GM12878 (cell line): ENCODE measurements around the gene PACS2. TPM values are rescaled to one million over a fixed set of nuclear protein-coding genes. Genes with fewer than 3 reads are reported as not detected.

Experiments used
- ATAC-seq: fragments of 200-7000 bp; cut with Tn5 transposase; 3 replicates; pipeline ENCODE4 v1.9.1; 2020; ENCODE audit warnings: mild to moderate bottlenecking, moderate library complexity
- BruUV-seq: library from RNA; stranded (reverse); fragments of 400-500 nt; replicated peaks from 2 replicates; lab custom pipeline; 2021; lab: Mats Ljungman, UMichigan
- CTCF ChIA-PET: fragments of 300-600 bp; sonication (Branson Sonifier 250); formaldehyde crosslinking; extraction: SDS; loops from one replicate; lab custom pipeline; 2021; ENCODE audit warnings: inconsistent platforms; lab: Yijun Ruan, JAX
- POLR2A ChIA-PET: fragments of 350-600 bp; formaldehyde crosslinking; extraction: SDS; loops from one replicate; lab custom pipeline; 2021; ENCODE audit warnings: inconsistent platforms; lab: Charles Lee
- RAD21 ChIA-PET: fragments of 300-600 bp; sonication (Branson Sonifier 250); formaldehyde crosslinking; loops from one replicate; lab custom pipeline; 2023; ENCODE audit warnings: antibody characterized with exemption; ENCODE audit not compliant: unreplicated experiment; lab: Charles Lee
- SMC1A ChIA-PET: fragments of 300-600 bp; sonication (Branson Sonifier 250); formaldehyde crosslinking; loops from one replicate; lab custom pipeline; 2023; ENCODE audit not compliant: unreplicated experiment, uncharacterized antibody; lab: Charles Lee
- DNase-seq: peaks from one replicate; pipeline ENCODE4 v3.0.0-alpha.2; 2011; ENCODE audit warnings: low read depth, low spot score
- FAIRE-seq: peaks from 3 replicates; lab custom pipeline; 2011; peaks lifted over from hg19 to GRCh38; lab: Jason Lieb, UNC
- H2AFZ ChIP-seq: 2 replicates; pipeline ENCODE4 v1.6.0; 2011; ENCODE audit warnings: low read depth, low read length, control low read depth; ENCODE audit not compliant: control insufficient read depth
- H3K27ac ChIP-seq: 2 replicates; pipeline ENCODE4 v1.5.1; 2011; ENCODE audit warnings: control low read depth; ENCODE audit not compliant: control insufficient read depth, insufficient read depth
- H3K27me3 ChIP-seq, 2 experiments: replicated peaks in 1 of 2; 2 replicates each; pipeline versions ENCODE4 v1.6.0 to v1.6.1; 2011; ENCODE audit warnings: low read length in 1 of 2; ENCODE audit not compliant: control insufficient read depth in 2 of 2, insufficient read depth in 2 of 2
- H3K36me3 ChIP-seq, 2 experiments: 2 replicates each; pipeline ENCODE4 v1.5.1; 2011; ENCODE audit warnings: low read length in 1 of 2; ENCODE audit not compliant: control insufficient read depth in 2 of 2, insufficient read depth in 2 of 2
- H3K4me1 ChIP-seq: 2 replicates; pipeline ENCODE4 v1.6.1; 2011; ENCODE audit warnings: mild to moderate bottlenecking, low read length, moderate library complexity, mixed read lengths; ENCODE audit not compliant: control insufficient read depth, insufficient read depth
- H3K4me2 ChIP-seq: 2 replicates; pipeline ENCODE4 v1.6.0; 2011; ENCODE audit warnings: control low read depth; ENCODE audit not compliant: control insufficient read depth, insufficient read depth
- H3K4me3 ChIP-seq: fragments of 200-600 bp; sonication (generic); 2 replicates; pipeline ENCODE4 v1.5.1; 2016
- H3K79me2 ChIP-seq: 2 replicates; pipeline ENCODE4 v1.6.0; 2011; ENCODE audit warnings: low read length; ENCODE audit not compliant: control insufficient read depth, insufficient read depth
- H3K9ac ChIP-seq: 2 replicates; pipeline ENCODE4 v1.8.0; 2011; ENCODE audit warnings: low read length, control low read depth, mixed read lengths; ENCODE audit not compliant: control insufficient read depth, insufficient read depth
- H3K9me3 ChIP-seq: replicated peaks from 3 replicates; pipeline ENCODE4 v1.5.1; 2011; ENCODE audit warnings: mild to moderate bottlenecking, low read length; ENCODE audit not compliant: control insufficient read depth, insufficient read depth
- H4K20me1 ChIP-seq: 2 replicates; pipeline ENCODE4 v1.6.0; 2011; ENCODE audit not compliant: control insufficient read depth, insufficient read depth
- BCLAF1 ChIP-seq: fragments of 450-650 bp; IDR thresholded peaks from 2 replicates; pipeline ENCODE4 v1.6.1; 2017; ENCODE audit warnings: antibody characterized with exemption, mild to moderate bottlenecking, moderate library complexity
- BRCA1 ChIP-seq: IDR thresholded peaks from 2 replicates; pipeline ENCODE4 v1.6.1; 2011; ENCODE audit warnings: low read depth, low read length, improper control_type of control experiment
- HDAC6 ChIP-seq: fragments of 200-600 bp; sonication (generic); IDR thresholded peaks from one replicate; pipeline ENCODE4 v1.8.0; 2017; ENCODE audit warnings: antibody characterized with exemption; ENCODE audit not compliant: unreplicated experiment
- MXI1 ChIP-seq: fragments of 150-350 bp; IDR thresholded peaks from 2 replicates; pipeline ENCODE4 v1.6.1; 2011; ENCODE audit warnings: low read depth, mild to moderate bottlenecking, inconsistent platforms, low read length, improper control_type of control experiment
- NFXL1 ChIP-seq: fragments of 450-650 bp; IDR thresholded peaks from 2 replicates; pipeline ENCODE4 v1.6.1; 2017; ENCODE audit warnings: antibody characterized with exemption, mild to moderate bottlenecking, borderline replicate concordance
- NR2C1 ChIP-seq: fragments of 450-650 bp; IDR thresholded peaks from 2 replicates; pipeline ENCODE4 v1.6.1; 2017; ENCODE audit warnings: antibody characterized with exemption, mild to moderate bottlenecking, moderate library complexity
- RBBP5 ChIP-seq: fragments of 200-600 bp; sonication (generic); conservative IDR thresholded peaks from 2 replicates; pipeline ENCODE4 v1.6.1; 2016
- STAT3 ChIP-seq: IDR thresholded peaks from 2 replicates; pipeline ENCODE4 v1.6.1; 2011; ENCODE audit warnings: low read depth, low read length, improper control_type of control experiment
- TAF1 ChIP-seq: IDR thresholded peaks from 2 replicates; pipeline ENCODE4 v1.6.1; 2011; ENCODE audit warnings: mild to moderate bottlenecking, low read depth, low read length, borderline replicate concordance
- WRNIP1 ChIP-seq: IDR thresholded peaks from 2 replicates; pipeline ENCODE4 v1.6.1; 2011; ENCODE audit warnings: low read depth, low read length, improper control_type of control experiment, borderline replicate concordance
- ZNF24 ChIP-seq: fragments of 450-650 bp; IDR thresholded peaks from 2 replicates; pipeline ENCODE4 v1.6.1; 2017; ENCODE audit warnings: antibody characterized with exemption, mild to moderate bottlenecking
- WGBS: methylation state at CpG from one replicate; pipeline ENCODE4 v1.1.6; 2016; ENCODE audit warnings: low lambda C conversion rate; ENCODE audit not compliant: insufficient replicate concordance, insufficient coverage; ENCODE audit errors: missing lambda C conversion rate; 5-methylcytosine and 5-hydroxymethylcytosine counted together
- in situ Hi-C: fragments of 300-500 bp; cut with MboI; formaldehyde crosslinking; loops from 9 replicates; pipeline ENCODE4 v1.14.3; 2018; ENCODE audit warnings: mixed read lengths
- intact Hi-C: fragments of 100-400 bp; cut with micrococcal nuclease; formaldehyde crosslinking; loops from one replicate; pipeline ENCODE4 v1.14.2; 2022; ENCODE audit not compliant: unreplicated experiment
- polyA plus RNA-seq, 11 experiments: library from polyadenylated mRNA; depleted of rRNA in 4 of 11; unstranded in 6 of 11; stranded (reverse) in 5 of 11; fragments of >200 nt; fragmentation: Nextera tagmentation in 4 of 11; fragmentation: Illumina TruSeq in 1 of 11; extraction: Ambion mirVana in 4 of 11; extraction: Trizol in 1 of 11; gene quantifications; 1 replicate in 1 of 11; 2 replicates in 10 of 11; pipeline versions ENCODE4 v1.2.1 to v1.2.3, GENCODE V29; 2011 to 2016; ENCODE audit warnings: inconsistent platforms in 2 of 11, missing spikeins in 2 of 11, low read depth in 1 of 11
- total RNA-seq, 4 experiments: library from RNA; depleted of rRNA in 3 of 4; stranded (reverse); fragments of >200 nt in 3 of 4; fragmentation: Illumina TruSeq in 1 of 4; extraction: Trizol in 1 of 4; gene quantifications; 2 replicates each; pipeline versions ENCODE4 v1.2.1 to v1.2.3, GENCODE V29; 2013 to 2021
- TF ChIP-seq, protein P1 (sequence below): fragments of 450-650 bp; IDR thresholded peaks from 2 replicates; pipeline ENCODE4 v1.6.1; 2017; ENCODE audit warnings: mild to moderate bottlenecking, low read depth, inconsistent platforms; ENCODE audit not compliant: poor library complexity, severe bottlenecking
- TF ChIP-seq, protein P2 (sequence below): fragments of 450-650 bp; IDR thresholded peaks from 2 replicates; pipeline ENCODE4 v1.6.1; 2017; ENCODE audit warnings: mild to moderate bottlenecking

Gene PACS2
- total and polyA plus RNA-seq, 10 of the 15 experiments (the other 5 are each of a cell fraction or from before 2014, with no cell fraction given): 0.21 to 37.3 (median 9.4) TPM

DNA sequence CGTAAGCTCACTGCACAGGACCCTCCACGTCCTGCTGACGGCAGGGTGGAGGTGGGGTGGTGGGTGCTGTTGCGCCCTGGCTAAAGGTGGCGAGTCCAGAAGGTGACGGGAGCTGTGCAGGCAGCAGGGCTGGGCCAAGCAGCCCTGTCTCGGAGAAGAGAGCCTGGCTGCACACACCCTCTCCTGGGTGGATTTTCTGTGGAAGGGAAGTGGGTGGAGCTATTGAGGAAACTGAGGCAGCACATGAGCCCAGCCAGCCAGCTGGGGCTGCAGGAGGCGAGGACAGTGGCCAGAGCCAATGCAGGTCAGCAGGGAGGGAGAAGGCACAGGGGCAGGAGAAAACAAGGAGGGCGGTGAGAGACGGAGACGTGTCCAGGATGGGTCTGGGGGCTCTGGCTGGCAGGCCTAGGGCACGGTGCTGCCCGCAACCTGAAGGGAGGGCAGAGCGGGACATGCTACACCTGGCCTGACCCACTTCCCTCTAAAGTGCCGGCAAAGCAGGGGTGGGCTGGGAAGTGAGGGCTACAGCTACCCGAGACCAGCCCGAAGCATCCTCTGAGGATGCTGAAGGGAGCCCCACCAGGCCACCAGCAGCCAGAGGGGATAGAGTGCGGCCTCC, 45.7 kb upstream of the PACS2 start (continued):
- TF ChIP-seq, protein P1, sequence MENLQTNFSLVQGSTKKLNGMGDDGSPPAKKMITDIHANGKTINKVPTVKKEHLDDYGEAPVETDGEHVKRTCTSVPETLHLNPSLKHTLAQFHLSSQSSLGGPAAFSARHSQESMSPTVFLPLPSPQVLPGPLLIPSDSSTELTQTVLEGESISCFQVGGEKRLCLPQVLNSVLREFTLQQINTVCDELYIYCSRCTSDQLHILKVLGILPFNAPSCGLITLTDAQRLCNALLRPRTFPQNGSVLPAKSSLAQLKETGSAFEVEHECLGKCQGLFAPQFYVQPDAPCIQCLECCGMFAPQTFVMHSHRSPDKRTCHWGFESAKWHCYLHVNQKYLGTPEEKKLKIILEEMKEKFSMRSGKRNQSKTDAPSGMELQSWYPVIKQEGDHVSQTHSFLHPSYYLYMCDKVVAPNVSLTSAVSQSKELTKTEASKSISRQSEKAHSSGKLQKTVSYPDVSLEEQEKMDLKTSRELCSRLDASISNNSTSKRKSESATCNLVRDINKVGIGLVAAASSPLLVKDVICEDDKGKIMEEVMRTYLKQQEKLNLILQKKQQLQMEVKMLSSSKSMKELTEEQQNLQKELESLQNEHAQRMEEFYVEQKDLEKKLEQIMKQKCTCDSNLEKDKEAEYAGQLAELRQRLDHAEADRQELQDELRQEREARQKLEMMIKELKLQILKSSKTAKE: no peak
- TF ChIP-seq ZNF24 (no peak), MXI1 (no peak), TAF1 (no peak), NFXL1 (no peak), WRNIP1 (no peak)

GRCh38 chr14:105269405-105269804, 45.1 kb upstream of the PACS2 start:
- in situ Hi-C loops (no loop called here), intact Hi-C loops (no loop called here)
- Histone ChIP-seq H3K79me2 (no peaks in the 10 kb centered on the region; the same call in 1 of the 2 replicates), H3K4me1 (no peaks in the 10 kb centered on the region), H2AFZ (no peak overlapping the region), H3K9ac (no peak overlapping the region), H3K27ac (no peak overlapping the region), H3K9me3 (no peaks in the 10 kb centered on the region), H3K4me2 (no peak overlapping the region), H3K4me3 (no peak overlapping the region), H3K27me3 (no peaks in the 10 kb centered on the region), H4K20me1 (no peaks in the 10 kb centered on the region), H3K36me3 (peaks cover 0 to 8% of the 10 kb centered on the region in 2 experiments; a peak in 3 of 4 replicates)
- no TSS peak for BruUV-seq
- ATAC-seq (no peak), FAIRE-seq (no peak), DNase-seq (no peak)
- CTCF ChIA-PET: no interaction called here
- WGBS: 33% methylated on average over 11 of the region's 11 CpGs
- POLR2A ChIA-PET: interaction anchor here (0.5 kb wide), 1 partner anchor 142 kb away, joined by 7 read pairs; no protein-coding TSS in a partner anchor
- RAD21 ChIA-PET: no interaction called here
- SMC1A ChIA-PET: interaction anchor here (0.6 kb wide), 1 partner anchor 52 kb away, joined by 3 read pairs; no protein-coding TSS in a partner anchor
- TF ChIP-seq RBBP5 (no peak), NR2C1 (no peak), BCLAF1 (no peak), WRNIP1 (no peak), HDAC6 (no peak), BRCA1 (no peak), STAT3 (no peak)
- TF ChIP-seq, protein P2, sequence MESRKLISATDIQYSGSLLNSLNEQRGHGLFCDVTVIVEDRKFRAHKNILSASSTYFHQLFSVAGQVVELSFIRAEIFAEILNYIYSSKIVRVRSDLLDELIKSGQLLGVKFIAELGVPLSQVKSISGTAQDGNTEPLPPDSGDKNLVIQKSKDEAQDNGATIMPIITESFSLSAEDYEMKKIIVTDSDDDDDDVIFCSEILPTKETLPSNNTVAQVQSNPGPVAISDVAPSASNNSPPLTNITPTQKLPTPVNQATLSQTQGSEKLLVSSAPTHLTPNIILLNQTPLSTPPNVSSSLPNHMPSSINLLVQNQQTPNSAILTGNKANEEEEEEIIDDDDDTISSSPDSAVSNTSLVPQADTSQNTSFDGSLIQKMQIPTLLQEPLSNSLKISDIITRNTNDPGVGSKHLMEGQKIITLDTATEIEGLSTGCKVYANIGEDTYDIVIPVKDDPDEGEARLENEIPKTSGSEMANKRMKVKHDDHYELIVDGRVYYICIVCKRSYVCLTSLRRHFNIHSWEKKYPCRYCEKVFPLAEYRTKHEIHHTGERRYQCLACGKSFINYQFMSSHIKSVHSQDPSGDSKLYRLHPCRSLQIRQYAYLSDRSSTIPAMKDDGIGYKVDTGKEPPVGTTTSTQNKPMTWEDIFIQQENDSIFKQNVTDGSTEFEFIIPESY: no peak
